A673 (cell line): ENCODE data around the gene SLC38A3.

Experiments used
- CTCF ChIP-seq: fragments of 300-800, 200-600 bp; sonication (generic); conservative IDR thresholded peaks from 2 replicates; pipeline ENCODE4 v1.5.1; 2017; ENCODE audit warnings: low read depth, mild to moderate bottlenecking, antibody characterized with exemption, low read length, moderate library complexity, mixed read lengths
- EZH2 ChIP-seq: fragments of 200-600 bp; sonication (generic); IDR thresholded peaks from 2 replicates; pipeline ENCODE4 v1.6.1; 2017; ENCODE audit warnings: borderline replicate concordance, low read depth, mild to moderate bottlenecking, mixed read lengths, antibody characterized with exemption, low read length; ENCODE audit not compliant: poor library complexity, severe bottlenecking

- TF ChIP-seq CTCF: no peak
- no peak for TF ChIP-seq EZH2
Observed at GRCh38 chr3:50190936-50191660, 14.0 kb upstream of the SLC38A3 start, which contains the start of gene GNAT1.
